ENCODE data around the gene BSCL2.
"Not testable (repeated sequence)": the region's sequence is repeated elsewhere in the genome, so short reads cannot be mapped to it uniquely, and the experiment has no call there.

The BSCL2 gene

DNA sequence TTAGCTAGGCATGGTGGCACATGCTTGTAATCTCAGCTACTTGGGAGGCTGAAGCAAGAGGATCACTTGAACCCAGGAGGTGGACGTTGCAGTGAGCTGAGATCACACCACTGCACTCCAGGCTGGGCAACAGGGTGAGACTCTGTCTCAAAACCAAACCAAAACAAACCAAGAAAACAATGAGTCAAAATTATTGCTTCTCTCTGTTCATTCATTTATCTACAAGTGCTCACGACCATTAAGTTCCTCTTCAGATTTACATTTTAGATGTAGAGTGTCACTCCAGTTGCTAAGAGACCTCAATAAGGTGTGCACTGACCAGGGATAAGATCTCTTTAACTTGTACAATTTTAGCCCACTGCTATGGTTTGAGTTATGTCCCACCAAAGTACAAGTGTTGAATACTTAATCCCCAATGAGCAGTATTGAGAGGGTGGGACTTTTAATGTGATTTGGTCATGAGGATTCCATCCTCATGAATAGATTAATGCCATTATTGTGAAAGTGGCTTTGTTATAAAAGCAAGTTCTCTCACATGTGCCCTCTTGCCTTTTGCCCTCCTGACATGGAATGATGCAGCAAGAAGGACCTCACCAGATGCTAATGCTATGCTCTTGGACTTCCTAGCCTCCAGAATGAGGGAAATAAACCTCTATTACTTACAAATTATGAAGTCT is 12.2 kb upstream of the BSCL2 start:
- no peak for DNase-seq (ENCODE audit: low read depth in 2 of 2)

DNA sequence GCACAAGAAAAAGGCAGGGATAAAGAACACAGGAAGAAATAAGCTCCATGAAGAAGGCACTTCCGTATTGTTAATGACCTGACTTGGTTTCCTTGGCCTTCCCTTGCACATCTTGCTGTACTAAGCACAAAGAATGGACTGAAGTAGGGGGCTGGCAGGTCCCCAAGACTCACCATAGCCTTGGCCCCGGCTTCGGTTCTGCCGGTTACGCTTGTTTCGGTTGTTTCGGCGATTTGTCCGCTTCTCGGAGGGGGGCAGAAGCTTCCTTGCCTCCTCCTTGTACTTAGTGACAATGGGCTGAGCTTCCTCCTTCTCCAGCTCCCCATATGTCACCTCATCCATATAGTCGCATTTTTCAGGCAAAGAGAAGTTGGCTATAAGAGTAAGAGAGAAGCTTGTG is 9.6 kb upstream of the BSCL2 start:
- DNase-seq (ENCODE audit: low read depth in 2 of 2): no peak

DNA sequence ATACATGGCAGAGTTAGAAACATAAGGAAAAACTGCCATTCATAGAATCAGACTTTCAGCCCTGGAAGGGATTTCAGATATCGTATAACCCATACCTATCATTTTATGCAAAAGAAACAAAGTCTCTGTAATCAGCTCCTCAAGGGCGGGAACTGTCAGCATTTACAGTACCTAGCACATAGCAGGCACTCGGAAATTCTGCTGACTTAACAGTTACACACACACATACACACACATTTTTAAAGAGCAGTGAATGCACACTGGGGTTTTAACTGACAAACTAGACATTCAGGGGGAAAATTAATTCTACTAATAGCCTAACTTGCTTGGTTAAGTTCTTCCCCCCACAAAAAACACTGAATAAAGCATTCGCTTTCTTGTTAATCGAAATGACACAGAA is 9.0 kb upstream of the BSCL2 start:
- no peak for DNase-seq (ENCODE audit: low read depth in 2 of 2)

DNA sequence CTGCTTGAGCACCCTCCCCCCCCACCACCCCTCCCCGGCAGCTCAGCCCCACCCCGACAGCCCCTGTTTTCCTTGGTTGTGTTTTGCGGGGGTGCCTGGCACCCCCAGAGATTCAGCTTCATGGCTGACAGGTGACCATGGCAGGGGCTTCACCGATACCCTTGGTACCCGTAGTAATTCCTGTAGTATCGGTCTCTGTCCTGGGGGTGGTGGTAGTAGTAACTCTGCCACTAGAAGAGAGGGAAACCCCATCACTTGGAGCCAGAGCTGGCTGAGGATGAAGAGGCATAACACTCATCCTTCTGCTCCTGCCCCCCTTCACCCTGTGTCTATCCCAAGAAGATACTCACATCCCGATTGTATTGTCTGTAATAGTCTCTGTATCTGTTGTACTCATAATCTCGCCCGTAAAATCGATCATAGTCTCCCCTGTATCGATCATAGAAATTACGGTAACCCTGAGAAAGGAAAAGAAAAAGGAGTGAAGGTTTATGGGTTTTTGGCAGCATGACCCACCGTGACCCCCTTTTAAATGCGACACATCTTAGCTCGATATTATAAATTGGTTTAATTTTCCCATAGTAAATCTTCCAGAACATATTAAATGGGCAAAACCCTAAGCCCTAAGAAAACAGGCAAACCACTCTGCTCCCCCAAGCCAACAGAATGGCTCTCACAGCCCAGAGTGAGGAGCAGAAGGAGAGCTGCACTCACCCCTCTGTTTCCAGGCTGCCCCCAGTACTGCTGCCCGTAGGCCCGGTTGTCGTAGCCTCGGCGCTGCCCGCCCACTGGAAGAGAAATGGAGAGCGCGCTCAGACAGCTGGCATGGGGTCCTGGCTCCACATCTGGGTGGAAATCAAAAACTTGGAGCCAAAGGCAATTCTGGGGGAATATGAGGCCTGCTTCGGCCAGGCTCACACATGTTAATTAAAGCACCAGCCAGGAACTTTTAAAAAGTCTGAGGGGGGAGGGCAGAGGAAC is 8.2 kb upstream of the BSCL2 start:
- DNase-seq (ENCODE audit: low read depth in 2 of 2): no peak

DNA sequence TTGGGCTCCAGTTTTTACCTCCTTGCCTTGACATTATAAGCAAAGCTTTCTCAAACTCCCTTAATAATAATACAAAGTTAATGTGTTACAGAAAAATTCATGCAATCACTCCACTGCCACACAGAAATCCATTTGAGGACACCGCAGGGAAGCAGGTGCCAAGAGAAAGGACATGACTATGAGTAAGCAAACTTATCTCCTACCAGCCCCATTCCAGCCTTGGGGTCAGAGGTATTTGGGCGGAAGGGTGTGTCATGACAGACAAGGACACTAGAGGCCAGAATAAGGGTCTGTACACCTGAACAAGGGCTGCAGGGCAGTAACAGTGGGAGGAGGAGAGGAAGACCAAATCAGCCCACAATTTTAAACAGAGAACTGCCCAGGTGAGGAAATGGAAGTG is 6.1 kb upstream of the BSCL2 start:
- DNase-seq (ENCODE audit: low read depth in 2 of 2): no peak

DNA sequence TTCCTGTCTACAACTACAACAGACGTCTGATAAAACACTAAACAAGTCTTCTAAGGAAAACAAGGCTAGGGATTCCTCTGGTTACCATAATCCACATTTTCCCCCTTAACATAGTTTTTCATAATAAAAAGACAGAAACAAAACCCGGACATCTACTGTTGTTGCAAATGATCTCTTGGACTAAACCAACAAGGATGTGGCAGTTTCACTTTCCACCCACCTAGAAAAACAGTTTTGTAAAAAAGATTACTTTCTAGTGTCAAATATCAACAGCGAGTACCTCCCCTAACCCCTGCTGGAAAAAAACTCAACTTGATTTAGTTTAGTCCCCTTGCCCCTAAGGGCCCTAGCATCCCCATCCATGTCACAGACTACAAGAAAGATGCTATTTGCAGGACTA is 5.6 kb upstream of the BSCL2 start:
- no peak for DNase-seq (ENCODE audit: low read depth in 2 of 2)

DNA sequence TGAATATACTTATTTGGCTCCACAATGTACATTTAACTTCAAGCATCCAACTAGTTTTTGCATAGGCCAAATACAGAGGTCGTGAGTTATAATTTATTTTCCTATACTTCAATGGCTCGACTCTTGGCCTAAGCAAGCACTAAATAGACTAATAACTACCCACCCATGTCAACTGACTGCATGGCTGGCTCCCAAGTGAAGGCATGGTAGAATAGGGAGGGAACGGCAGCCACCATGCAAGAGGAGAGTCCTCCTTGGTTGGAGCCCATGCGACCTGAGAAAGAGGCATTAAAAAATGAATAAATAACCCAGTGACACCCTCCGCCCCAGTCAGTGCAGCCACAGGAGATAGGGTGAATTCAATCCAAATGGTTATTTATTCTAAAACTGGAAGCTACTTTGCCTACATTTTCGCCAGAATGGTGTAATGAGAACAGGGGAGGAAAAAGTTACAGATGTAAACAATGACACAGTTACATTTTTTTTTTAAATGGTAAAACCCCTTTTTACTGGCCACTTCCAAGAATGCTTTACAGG is 5.1 kb upstream of the BSCL2 start:
- DNase-seq (ENCODE audit: low read depth in 2 of 2): no peak

DNA sequence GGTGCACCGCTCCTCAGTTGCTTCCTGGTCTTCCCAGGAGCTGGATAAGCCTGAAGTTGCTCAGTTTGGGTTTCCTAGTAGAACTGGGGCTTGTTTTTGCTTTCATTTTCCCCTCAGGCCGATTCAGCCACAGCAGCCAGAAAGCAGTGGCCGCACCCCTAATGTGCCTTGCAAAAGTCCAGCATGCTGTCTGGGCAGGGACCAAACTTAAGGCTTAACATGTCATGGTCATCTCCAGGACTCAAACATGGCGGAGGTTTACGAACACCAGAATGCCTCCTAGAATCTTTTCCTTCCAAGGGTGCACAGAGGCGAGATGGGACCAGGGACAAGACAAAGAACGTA is 2.7 kb upstream of the BSCL2 start:
- DNase-seq (ENCODE audit: low read depth in 2 of 2): no peak

DNA sequence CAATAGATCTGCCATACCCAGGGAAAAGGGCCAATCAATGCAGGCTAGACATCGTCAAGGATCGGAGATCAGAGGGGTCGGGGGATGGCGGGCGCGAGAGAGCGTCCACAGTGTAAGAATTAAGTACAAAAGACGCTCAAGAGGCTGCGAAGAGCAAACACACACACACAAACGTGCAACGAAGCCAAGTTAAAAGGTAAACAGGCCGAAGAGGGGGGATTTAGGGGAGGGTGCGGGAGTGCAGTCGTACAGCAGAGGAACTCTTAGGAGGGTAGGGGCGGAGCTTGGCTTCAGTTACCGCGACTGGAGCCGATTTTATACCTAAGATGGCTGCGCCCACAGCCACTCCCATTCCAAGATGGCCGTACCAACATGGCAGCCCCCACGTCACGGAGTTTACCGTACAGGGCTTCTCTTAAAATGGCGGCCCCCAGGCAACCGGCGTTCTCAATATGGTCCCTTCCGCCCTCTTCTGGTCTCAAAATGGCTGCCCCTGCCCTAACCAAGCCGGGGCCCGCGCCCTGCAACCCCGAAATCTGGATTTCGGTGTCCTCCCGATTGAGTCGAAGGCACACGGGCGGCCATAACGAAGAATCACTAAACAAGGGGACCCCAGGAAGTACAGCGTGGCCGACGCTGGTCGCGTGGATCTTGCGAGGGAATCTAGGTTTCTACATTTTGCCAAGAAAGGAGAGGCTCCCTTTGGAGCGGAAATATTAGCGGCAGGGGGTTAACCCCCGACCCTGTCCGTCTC is 2.2 kb upstream of the BSCL2 start:
- peak; percentile 94 for DNase-seq (ENCODE audit: low read depth in 2 of 2)

DNA sequence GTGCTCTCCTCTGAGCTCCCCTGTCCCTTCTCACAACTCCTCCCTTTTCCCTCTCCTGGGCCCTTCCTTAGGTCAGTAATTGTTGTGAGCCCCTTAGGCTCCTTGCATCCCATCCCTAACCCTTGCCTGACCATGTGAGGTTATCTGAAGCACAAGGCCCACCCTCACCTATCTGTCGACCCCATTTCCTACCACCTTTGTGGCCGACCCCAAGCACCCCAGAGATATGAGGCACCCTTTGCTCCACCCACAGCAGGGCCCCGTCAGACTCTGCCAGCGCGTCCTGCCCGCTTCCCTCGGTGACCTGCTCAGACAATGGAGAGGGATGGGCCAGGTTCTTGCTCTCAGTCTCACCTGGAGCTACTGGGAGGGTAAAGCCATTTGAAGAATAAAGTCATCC is 1.6 kb upstream of the BSCL2 start:
- DNase-seq (ENCODE audit: low read depth in 2 of 2): peak in 1 of 2 donors; percentile 32

DNA sequence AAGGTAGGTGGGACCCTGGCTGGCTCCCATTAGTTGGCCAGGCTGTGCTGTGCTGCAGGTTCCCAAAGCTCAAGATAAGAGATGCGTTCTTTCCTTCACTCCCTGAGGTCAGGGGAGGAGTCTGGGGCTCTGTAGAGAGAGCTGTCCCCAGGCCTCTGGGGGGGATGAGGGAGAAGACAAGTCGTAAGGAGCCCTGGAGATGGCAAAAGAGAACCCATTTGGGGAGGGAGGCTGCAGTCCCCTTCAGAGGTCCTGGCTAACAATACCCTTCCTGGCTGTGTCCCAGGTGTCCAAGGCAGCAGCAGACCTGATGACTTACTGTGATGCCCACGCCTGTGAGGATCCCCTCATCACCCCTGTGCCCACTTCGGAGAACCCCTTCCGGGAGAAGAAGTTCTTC is 1.2 kb upstream of the BSCL2 start:
- DNase-seq (ENCODE audit: low read depth in 2 of 2): no peak

DNA sequence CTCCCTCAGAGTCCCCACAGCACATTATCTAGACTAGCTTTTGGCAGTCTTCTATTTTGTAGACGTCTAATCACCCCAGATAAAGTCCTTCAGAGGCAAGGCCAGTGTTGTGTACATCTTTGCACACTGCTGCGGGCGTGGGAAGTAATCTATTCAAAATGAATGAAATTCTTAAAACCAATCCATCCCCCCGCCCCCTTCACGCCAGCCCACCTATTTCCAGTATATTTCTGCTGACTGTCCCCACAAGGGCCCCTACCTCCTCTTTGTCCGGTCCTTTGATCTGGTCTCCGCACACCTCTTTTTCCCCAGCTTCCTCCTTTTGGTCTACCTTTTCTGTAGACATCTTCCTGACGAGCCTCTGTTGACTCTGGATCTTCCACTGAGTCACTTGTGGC is 375 bp downstream of the BSCL2 start:
- no peak for DNase-seq (ENCODE audit: low read depth in 2 of 2)

DNA sequence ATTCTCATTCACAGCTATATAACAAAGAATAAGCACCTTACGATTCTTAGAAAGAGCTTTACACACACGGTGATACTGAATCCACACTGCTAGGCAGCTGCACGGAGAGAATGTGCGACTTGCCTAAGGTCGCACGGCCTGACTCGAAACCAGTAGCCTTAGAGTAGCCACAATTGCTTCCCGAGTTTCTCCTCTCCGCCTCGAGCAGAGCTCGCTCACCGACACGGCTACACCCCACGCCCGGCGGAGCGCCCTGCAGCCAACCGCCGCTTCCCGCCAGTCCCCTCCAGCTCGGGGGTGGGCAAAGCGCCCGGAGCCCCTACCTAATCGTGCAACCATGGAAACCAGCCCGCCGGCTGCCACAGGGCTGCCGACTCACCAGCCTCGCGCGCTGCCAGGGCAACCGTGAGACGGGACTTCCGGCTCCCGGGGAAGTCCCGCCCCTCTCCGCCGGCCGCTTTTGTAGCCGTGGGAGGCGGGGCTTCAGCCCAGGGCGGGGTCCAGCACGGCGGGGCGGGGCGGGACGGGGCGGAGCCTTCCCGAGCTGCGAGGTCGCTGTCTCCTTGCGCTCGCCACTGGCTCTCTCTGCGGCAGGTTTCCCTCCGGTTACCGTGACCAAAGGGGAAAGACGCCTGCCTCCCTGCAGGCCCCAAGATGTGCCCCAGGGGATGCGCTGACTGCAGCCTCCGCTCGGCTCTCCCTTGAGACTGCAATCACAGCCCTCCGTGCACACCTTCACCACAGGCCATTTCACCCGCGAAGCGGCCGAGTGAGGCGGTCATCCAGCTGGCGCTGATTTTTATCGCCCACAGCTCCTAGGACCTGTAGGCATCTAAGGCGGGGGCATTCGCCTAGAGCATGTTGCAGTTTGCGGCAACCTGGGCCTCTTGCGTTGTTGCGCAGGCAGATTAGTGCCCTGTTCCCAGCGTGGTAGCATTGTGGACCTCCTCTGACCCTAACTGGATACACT is 1.1 kb downstream of the BSCL2 start:
- DNase-seq (ENCODE audit: low read depth in 2 of 2): peak; percentile 84 to 92

DNA sequence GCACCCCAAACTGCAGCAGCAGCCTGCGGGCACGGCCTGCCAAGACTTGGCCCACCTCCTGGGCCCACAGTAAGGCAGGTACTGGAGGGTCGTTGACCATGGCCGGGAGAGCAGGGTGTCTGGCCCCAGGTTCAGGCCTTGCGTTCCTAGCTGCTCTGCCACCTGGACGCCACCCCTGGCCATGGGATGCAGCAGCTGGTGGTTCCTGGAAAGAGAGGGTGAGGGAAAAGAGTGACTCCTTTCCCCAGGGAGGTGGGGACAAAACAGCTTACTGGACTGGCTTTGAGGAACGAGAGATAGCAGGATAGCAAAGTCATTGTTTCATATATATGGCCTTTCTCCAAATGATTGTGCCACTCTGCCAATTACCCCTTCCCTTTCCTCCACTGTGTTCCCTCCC is 1.8 kb downstream of the BSCL2 start:
- no peak for DNase-seq (ENCODE audit: low read depth in 2 of 2)

DNA sequence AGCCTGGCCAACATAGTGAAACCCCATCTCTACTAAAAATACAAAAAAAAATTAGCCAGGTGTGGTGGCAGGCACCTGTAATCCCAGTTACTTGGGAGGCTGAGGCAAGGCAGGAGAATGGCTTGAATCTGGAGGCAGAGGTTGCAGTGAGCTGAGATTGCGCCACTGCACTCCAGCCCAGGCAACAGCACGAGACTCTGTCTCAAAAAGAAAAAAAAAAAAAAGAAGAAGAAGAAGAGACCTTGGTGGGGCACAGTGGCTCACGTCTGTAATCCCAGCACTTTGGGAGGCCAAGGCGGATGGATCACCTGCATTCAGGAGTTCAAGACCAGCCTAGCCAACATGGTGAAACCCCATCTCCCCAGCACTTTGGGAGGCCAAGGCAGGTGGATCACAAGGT is 3.3 kb downstream of the BSCL2 start:
- not testable (repeated sequence) for DNase-seq (ENCODE audit: low read depth in 2 of 2)

DNA sequence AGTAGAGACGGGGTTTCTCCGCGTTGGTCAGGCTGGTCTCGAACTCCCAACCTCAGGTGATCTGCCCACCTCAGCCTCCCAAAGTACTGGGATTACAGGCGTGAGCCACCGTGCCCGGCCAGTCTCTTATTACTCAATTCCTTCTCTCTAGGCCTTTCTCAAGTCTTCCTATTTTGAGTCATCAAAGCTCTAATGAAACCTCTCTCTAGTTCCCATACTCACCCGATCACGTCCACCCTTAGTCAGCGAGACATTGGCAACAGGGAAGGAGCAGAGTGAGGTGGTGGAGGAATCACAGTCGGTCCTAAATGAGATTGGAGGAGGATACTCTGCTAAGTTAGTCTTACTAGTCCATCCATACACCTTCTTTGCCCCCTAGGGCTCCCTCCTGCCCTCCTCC is 5.0 kb downstream of the BSCL2 start:
- DNase-seq (ENCODE audit: low read depth in 2 of 2): no peak

DNA sequence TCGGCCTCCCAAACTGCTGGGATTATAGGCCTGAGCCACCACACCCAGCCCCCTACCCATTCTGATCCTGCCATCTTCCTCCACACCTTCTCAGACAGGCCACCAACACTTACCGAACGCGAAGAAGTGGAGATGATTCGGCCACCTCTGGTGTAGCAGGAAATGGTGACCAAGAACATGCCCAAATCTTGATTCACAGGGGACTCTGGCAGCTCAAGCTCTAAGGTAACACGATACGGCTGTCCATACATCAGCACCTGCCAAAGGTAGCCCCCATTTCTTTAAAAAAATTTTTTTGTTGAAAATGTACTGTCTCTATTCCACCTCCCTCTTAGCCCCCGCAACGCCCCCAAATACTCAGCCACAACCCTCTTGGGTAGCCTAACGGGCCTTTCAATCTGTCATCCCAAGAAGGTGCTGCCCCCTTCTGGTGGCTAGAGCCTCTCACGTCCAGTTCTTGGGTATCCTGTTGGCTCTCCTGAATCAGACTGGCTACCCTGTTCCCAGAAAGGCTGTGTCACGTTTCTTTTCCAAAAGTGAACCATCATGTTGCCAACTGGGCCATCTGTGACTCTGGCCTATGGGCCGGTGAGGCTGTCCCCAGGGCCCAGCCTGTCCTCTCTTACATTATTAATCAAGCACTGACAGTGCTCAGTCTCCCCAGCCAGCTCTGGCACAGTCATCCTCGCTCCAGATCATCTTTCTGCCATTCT is 12.6 kb downstream of the BSCL2 start:
- peak; percentile 55 to 69 for DNase-seq (ENCODE audit: low read depth in 2 of 2)

DNA sequence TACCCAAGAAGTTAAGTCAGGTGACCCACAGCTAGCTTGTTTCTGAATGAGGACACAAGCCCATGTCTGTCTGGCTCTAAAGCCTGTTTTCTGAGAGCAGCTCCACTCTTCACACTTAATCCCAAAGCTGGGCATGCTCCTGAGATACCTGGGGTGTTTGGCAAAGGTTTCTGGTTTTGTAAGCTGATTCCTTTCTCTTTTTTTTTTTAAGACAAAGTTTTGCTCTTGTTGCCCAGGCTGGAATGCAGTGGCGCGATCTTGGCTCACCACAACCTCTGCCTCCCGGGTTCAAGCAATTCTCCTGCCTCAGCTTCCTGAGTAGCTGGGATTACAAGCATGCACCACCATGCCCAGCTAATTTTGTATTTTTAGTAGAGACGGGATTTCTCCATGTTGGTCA is 13.6 kb downstream of the BSCL2 start:
- DNase-seq (ENCODE audit: low read depth in 2 of 2): not testable (repeated sequence)

DNA sequence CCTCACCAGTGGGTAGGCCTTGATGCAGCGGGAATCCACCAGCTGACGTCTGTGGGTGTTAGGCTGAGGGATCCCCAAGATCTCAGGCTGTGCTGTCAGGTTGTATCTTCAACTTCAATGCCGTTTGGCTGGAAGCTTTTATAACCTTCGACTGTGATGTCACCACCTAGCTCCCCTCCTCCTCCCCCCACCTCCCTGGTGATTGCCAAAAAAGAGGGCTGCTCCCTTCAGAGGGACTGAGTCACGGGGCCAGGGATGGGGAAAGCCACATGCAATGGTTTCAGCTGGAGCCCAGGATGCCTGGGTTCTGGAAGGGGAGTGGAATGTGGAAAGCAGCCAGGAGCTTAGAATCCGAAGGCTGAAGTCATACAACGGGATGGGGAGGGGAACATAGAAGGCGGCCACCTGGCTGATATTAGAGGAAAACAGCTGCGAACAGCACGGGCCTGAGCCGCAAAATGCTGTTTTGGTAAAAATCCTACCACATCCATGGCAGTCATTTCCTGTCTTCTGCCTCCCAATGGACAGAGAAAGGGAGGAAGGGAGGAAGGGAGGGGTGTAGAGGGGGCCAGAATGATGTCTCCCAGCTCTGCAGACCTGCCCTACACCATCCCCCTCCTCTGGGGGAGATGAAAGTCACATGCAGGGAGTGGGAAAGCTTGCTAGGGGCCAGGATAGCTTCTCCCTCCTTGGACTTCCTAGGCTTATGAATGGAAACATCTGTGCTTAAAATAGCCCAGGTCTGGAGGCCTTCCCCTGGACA is 17.6 kb downstream of the BSCL2 start, which contains the start of gene LRRN4CL:
Gene LRRN4CL, minus strand, starts transcription at position 110 of the 763 bp plus-strand sequence. CDS start 1,022 bp downstream, outside the sequence.
- DNase-seq (ENCODE audit: low read depth in 2 of 2): no peak
